K562 (cell line): ENCODE measurements around the gene CAMK1D. TPM values are rescaled to one million over a fixed set of nuclear protein-coding genes. Genes with fewer than 3 reads are reported as not detected.

Experiments used
- ATAC-seq: fragments of 200-7000 bp; cut with Tn5 transposase; 3 replicates; pipeline ENCODE4 v1.9.1; 2020; ENCODE audit warnings: moderate library complexity
- BruUV-seq: library from RNA; stranded (reverse); fragments of 400-500 nt; replicated peaks from 2 replicates; lab custom pipeline; 2021; lab: Mats Ljungman, UMichigan
- CTCF ChIA-PET: fragments of 300-600 bp; formaldehyde crosslinking; extraction: SDS; loops from one replicate; lab custom pipeline; 2021; ENCODE audit warnings: low intra/inter-chr PET ratio; lab: Yijun Ruan, JAX
- POLR2A ChIA-PET: fragments of 300-600, 350-650 bp; sonication (Branson Sonifier 250); formaldehyde crosslinking; extraction: SDS; loops from one replicate; lab custom pipeline; 2021; ENCODE audit warnings: antibody characterized with exemption, inconsistent platforms; lab: Yijun Ruan, JAX
- DNase-seq, 4 experiments: peaks; one replicate each; pipeline versions ENCODE4 v3.0.0 to v3.0.0-alpha.2; 2011 to 2018; ENCODE audit warnings: low spot score in 3 of 4, mixed read lengths in 3 of 4; ENCODE audit errors: extremely low read depth in 1 of 4
- FAIRE-seq: peaks from 2 replicates; lab custom pipeline; 2011; peaks lifted over from hg19 to GRCh38; lab: Jason Lieb, UNC
- H2AFZ ChIP-seq: 2 replicates; pipeline ENCODE4 v1.6.0; 2011; ENCODE audit warnings: low read depth, low read length, control low read depth, inconsistent platforms
- H3K27ac ChIP-seq: fragments of 200-600 bp; 3 replicates; pipeline ENCODE4 v1.8.0; 2011; ENCODE audit warnings: low read depth, mild to moderate bottlenecking, control low read depth, inconsistent platforms, low read length, moderate library complexity, mixed read lengths; ENCODE audit errors: extremely low read depth
- H3K27me3 ChIP-seq, 2 experiments: fragments of 300-600 bp in 1 of 2; 2 replicates in 1 of 2; 3 replicates in 1 of 2; pipeline versions ENCODE4 v1.6.0 to v1.8.0; 2011; ENCODE audit warnings: inconsistent platforms in 2 of 2, low read length in 2 of 2, mild to moderate bottlenecking in 1 of 2, mixed read lengths in 1 of 2, moderate library complexity in 1 of 2; ENCODE audit not compliant: control insufficient read depth in 2 of 2, insufficient read depth in 2 of 2
- H3K36me3 ChIP-seq: fragments of 300-600 bp; 3 replicates; pipeline ENCODE4 v1.8.0; 2011; ENCODE audit warnings: mild to moderate bottlenecking, low read length, inconsistent platforms; ENCODE audit not compliant: control insufficient read depth, insufficient read depth
- H3K4me1 ChIP-seq, 2 experiments: fragments of 200-600 bp in 1 of 2; replicated peaks in 1 of 2; 2 replicates in 1 of 2; 3 replicates in 1 of 2; pipeline versions ENCODE4 v1.5.1 to v1.8.0; 2011; ENCODE audit warnings: inconsistent platforms in 2 of 2, low read length in 2 of 2, mild to moderate bottlenecking in 1 of 2, mixed read lengths in 1 of 2, moderate library complexity in 1 of 2; ENCODE audit not compliant: control insufficient read depth in 2 of 2, insufficient read depth in 2 of 2
- H3K4me2 ChIP-seq: 2 replicates; pipeline ENCODE4 v1.6.1; 2011; ENCODE audit warnings: low read length, control low read depth, inconsistent platforms, mixed read lengths; ENCODE audit not compliant: insufficient read depth
- H3K4me3 ChIP-seq: fragments of 200-600 bp; sonication (generic), shearing (Covaris generic); 2 replicates; pipeline ENCODE4 v1.5.1; 2016; ENCODE audit warnings: control low read depth, inconsistent platforms
- H3K79me2 ChIP-seq: fragments of 200-600 bp; 3 replicates; pipeline ENCODE4 v1.8.0; 2011; ENCODE audit warnings: low read length, inconsistent platforms; ENCODE audit not compliant: control insufficient read depth, insufficient read depth
- H3K9ac ChIP-seq, 2 experiments: 2 replicates each; pipeline versions ENCODE4 v1.6.0 to v1.6.1; 2011; ENCODE audit warnings: low read depth in 2 of 2, low read length in 2 of 2, control low read depth in 1 of 2, inconsistent platforms in 1 of 2, mild to moderate bottlenecking in 1 of 2, mixed read lengths in 1 of 2; ENCODE audit not compliant: insufficient read depth in 1 of 2
- H3K9me1 ChIP-seq: one replicate; pipeline ENCODE4 v1.6.0; 2011; ENCODE audit warnings: inconsistent platforms, mild to moderate bottlenecking, low read length, moderate library complexity; ENCODE audit not compliant: control insufficient read depth, insufficient read depth
- H3K9me3 ChIP-seq: replicated peaks from 2 replicates; pipeline ENCODE4 v1.5.1; 2011; ENCODE audit warnings: low read depth, low read length, inconsistent platforms; ENCODE audit not compliant: control insufficient read depth, insufficient read depth
- H4K20me1 ChIP-seq: replicated peaks from 2 replicates; pipeline ENCODE4 v1.6.1; 2011; ENCODE audit warnings: low read length, inconsistent platforms, mixed read lengths; ENCODE audit not compliant: control insufficient read depth, insufficient read depth
- HIVEP1 ChIP-seq: fragments of 250-450 bp; sonication (Bioruptor Pico); IDR thresholded peaks from 2 replicates; pipeline ENCODE4 v1.4.0; 2020; ENCODE audit warnings: mild to moderate bottlenecking
- HNRNPH1 ChIP-seq: fragments of 200-400 bp; formaldehyde crosslinking; optimal IDR thresholded peaks from 2 replicates; pipeline ENCODE3; 2017; ENCODE audit warnings: low read depth, mild to moderate bottlenecking, low read length, moderate library complexity
- LARP7 ChIP-seq: fragments of 450-650 bp; IDR thresholded peaks from 2 replicates; pipeline ENCODE4 v1.6.1; 2016
- PCBP1 ChIP-seq: fragments of 200-400 bp; formaldehyde crosslinking; IDR thresholded peaks from 2 replicates; pipeline ENCODE4 v1.6.1; 2018; ENCODE audit warnings: mild to moderate bottlenecking, low read depth, low read length; ENCODE audit not compliant: poor library complexity, severe bottlenecking
- PML ChIP-seq: IDR thresholded peaks from 2 replicates; pipeline ENCODE4 v1.6.1; 2012; ENCODE audit warnings: low read length, inconsistent platforms
- ZNF133 ChIP-seq: fragments of 250-450 bp; sonication (Bioruptor Pico); IDR thresholded peaks from 2 replicates; pipeline ENCODE4 v1.4.0; 2020; ENCODE audit warnings: mild to moderate bottlenecking
- ZNF707 ChIP-seq: fragments of 250-450 bp; sonication (Bioruptor Pico); conservative IDR thresholded peaks from 2 replicates; pipeline ENCODE4 v1.8.0; 2022; ENCODE audit warnings: inconsistent platforms, mild to moderate bottlenecking, moderate library complexity
- WGBS: fragments of 100-300 bp; shearing (Covaris generic); methylation state at CpG from one replicate; pipeline ENCODE4 v1.1.6; 2016; ENCODE audit warnings: low coverage, mixed read lengths; ENCODE audit not compliant: insufficient coverage; ENCODE audit errors: missing lambda C conversion rate; 5-methylcytosine and 5-hydroxymethylcytosine counted together
- in situ Hi-C: fragments of 300-500 bp; cut with MboI; formaldehyde crosslinking; loops from 4 replicates; pipeline ENCODE4 v1.15.0; 2018; ENCODE audit warnings: inconsistent platforms, mixed read lengths
- intact Hi-C: fragments of 100-400 bp; cut with micrococcal nuclease; formaldehyde crosslinking; loops from 2 replicates; pipeline ENCODE4 v1.14.2; 2022
- polyA plus RNA-seq, 8 experiments: library from polyadenylated mRNA; depleted of rRNA in 4 of 8; stranded (reverse) in 5 of 8; unstranded in 3 of 8; fragments of >200 nt; fragmentation: Nextera tagmentation in 2 of 8; fragmentation: Illumina TruSeq in 1 of 8; extraction: Ambion mirVana in 2 of 8; extraction: Trizol in 1 of 8; gene quantifications; 2 replicates each; pipeline versions ENCODE4 v1.2.1 to v1.2.3, GENCODE V29; 2011 to 2014; ENCODE audit warnings: inconsistent platforms in 1 of 8, missing spikeins in 1 of 8
- total RNA-seq, 7 experiments: library from RNA; depleted of rRNA in 6 of 7; stranded (reverse); fragments of >200 nt in 6 of 7; fragmentation: Illumina TruSeq in 2 of 7; extraction: Trizol in 2 of 7; gene quantifications; 2 replicates each; pipeline versions ENCODE4 v1.2.1 to v1.2.3, GENCODE V29; 2011 to 2021; ENCODE audit warnings: low replicate concordance in 1 of 7

Gene CAMK1D
- total and polyA plus RNA-seq, 9 of the 15 experiments (the other 6 are each of a cell fraction or from before 2014, with no cell fraction given) = 0.12 to 0.24 (median 0.20) TPM; not detected in 5

DNA sequence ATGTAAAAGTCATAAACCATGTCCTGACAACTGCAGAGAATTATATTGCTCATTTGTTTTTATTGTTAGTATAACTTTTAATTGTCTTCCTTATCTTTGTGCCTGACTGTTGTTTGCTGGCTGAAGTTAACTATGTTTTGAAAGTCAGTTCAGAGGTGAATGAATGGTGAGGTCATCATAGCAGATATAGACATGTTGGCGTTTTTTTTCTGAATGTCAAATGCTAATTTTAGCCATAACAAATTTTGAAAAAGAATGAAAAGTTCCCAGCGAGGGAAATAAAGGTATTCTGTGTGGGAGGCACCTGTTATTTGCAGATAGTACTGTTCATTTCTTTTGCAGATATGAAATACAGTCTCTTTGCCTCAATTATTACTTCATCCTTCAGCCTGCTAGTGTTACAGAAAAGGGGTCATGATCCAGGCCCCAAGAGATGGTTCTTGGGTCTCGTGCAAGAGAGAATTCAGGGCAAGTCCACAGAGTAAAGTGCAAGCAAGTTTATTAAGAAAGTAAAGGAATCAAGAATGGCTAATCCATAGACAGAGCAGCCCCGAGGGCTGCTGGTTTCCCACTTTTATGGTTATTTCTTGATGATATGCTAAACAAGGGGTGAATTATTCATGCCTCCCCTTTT is 96.5 kb downstream of the CAMK1D start (continued):
- TF ChIP-seq ZNF707 (CRISPR knock-in tag) (no peak), HIVEP1 (CRISPR knock-in tag) (no peak)

DNA sequence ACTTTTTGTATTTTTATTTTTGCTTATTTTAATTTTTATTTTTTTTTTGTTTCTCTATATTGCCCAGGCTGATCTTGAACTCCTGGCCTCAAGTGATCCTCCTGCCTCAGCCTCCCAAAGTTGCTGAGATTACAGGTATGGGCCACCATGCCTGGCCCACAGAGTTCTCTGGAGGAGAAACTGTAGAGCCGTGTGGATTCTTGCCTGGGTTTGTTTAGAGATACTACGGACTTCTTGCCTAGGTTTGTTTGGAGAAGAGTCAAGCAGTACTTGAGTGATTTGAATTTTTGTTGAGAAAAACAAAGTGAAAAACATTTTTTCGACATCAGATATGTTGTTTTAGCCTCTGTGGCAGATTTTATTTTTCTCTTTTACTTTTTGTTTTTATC is 99.0 kb downstream of the CAMK1D start:
- no peak for TF ChIP-seq HNRNPH1
- TF ChIP-seq PCBP1 = no peak
- TF ChIP-seq LARP7 = no peak
- no peak for TF ChIP-seq PML
- no peak for TF ChIP-seq ZNF133 (CRISPR knock-in tag)
- BruUV-seq = no TSS peak
- Histone ChIP-seq H4K20me1 (no peaks in the 10 kb centered on the region; the same call in 1 of the 2 replicates), H3K4me1 (no peaks in the 10 kb centered on the region), H3K27ac (no peak overlapping the region), H3K36me3 (no peaks in the 10 kb centered on the region), H3K4me2 (no peak overlapping the region), H3K4me3 (no peak overlapping the region), H3K9ac (no peak overlapping the region), H3K9me3 (no peaks in the 10 kb centered on the region), H3K9me1 (no peaks in the 10 kb centered on the region), H2AFZ (no peak overlapping the region; the same call in 1 of the 2 replicates), H3K79me2 (no peaks in the 10 kb centered on the region), H3K27me3 (peaks cover 4 to 16% of the 10 kb centered on the region in 2 experiments)
- intact Hi-C loops = no loop called here
- ChIA-PET POLR2A (no interaction called here), CTCF (no interaction called here)
- in situ Hi-C loops = no loop called here
- FAIRE-seq = no peak
- no peak for DNase-seq
- no peak for ATAC-seq
- 0% methylated on average over 3 of the region's 3 CpGs for WGBS
